ENCODE results near the gene ATRAID.

The ATRAID gene

DNA sequence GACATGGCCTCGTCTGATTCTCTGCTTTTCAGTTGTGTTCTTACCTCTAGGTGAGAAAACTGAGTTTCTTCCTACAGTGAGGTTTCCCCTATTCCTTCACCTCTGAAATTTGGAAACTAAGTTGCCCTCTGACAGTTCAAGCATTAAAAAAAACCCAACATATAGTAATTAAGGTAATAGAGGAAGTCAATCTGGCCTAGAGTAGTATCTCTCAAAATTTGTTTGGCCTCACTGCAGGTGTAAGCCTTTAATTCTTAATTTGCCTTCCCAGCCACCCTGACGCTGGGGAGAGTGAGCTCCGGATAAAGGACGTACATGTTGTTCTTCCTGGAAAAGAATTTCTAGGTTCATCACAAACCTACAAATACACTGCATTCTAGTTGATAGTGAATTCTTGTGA, 6.8 kb downstream of the ATRAID start:
- Histone ChIP-seq H3K36me3 (replicated peaks; ENCODE audit: insufficient read depth, low read length) (peaks cover 9% of the 10 kb centered on the region; the same call in 1 of the 2 replicates), H2AFZ (ENCODE audit: low read length) (no peak overlapping the region), H3K4me2 (ENCODE audit: low read depth, low read length) (peak overlapping the region; percentile 70), H3F3A (ENCODE audit: insufficient read depth, low read length) (no peaks in the 10 kb centered on the region), H3K4me1 (ENCODE audit: low read length) (peaks cover 15% of the 10 kb centered on the region), H3K27me3 (replicated peaks; ENCODE audit: insufficient read depth, low read length) (no peaks in the 10 kb centered on the region), H4K20me1 (ENCODE audit: insufficient read depth, low read length) (no peaks in the 10 kb centered on the region), H3K4me3 (ENCODE audit: low read length) (peak overlapping the region; percentile 82; the same call in 1 of the 2 replicates), H3K27ac (ENCODE audit: low read length) (no peak overlapping the region), H3K9me2 (replicated peaks; ENCODE audit: insufficient read depth, low read length) (no peaks in the 10 kb centered on the region), H3K79me2 (ENCODE audit: low read length) (peaks cover 26% of the 10 kb centered on the region), H3K9me3 (replicated peaks; ENCODE audit: insufficient read depth, low read length) (no peaks in the 10 kb centered on the region), H3K9ac (ENCODE audit: low read length) (peak overlapping the region; percentile 88; the same call in 1 of the 2 replicates)
- no peak for DNase-seq
- TF ChIP-seq, protein P1, sequence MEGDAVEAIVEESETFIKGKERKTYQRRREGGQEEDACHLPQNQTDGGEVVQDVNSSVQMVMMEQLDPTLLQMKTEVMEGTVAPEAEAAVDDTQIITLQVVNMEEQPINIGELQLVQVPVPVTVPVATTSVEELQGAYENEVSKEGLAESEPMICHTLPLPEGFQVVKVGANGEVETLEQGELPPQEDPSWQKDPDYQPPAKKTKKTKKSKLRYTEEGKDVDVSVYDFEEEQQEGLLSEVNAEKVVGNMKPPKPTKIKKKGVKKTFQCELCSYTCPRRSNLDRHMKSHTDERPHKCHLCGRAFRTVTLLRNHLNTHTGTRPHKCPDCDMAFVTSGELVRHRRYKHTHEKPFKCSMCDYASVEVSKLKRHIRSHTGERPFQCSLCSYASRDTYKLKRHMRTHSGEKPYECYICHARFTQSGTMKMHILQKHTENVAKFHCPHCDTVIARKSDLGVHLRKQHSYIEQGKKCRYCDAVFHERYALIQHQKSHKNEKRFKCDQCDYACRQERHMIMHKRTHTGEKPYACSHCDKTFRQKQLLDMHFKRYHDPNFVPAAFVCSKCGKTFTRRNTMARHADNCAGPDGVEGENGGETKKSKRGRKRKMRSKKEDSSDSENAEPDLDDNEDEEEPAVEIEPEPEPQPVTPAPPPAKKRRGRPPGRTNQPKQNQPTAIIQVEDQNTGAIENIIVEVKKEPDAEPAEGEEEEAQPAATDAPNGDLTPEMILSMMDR (IDR thresholded peaks at IDR 0.05; ENCODE audit: low read length) = no peak
- no peak for TF ChIP-seq EZH2 (optimal IDR thresholded peaks at IDR 0.05; ENCODE audit: low read depth, low read length)
- TF ChIP-seq EZH2phosphoT487 (IDR thresholded peaks at IDR 0.05; ENCODE audit: low read length) = no peak

DNA sequence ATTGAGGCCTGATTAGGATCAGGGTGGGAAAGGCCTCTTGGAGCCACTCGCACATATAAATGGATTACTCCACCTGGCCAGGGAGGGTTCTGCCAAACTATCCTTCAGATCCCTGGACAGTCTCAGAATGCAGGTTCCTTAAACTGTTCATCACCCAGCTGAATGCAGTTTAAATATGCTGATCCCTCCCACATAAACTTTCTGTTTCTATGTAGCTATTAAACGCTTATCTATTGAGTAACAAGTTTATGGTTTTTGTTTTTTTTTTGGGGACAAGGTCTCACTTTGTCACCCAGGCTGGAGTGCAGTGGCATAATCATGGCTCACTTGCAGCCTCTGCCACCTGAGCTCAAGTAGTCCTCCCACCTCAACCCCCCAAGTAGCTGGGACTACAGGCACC, 7.2 kb downstream of the ATRAID start:
- Histone ChIP-seq H3K27ac (ENCODE audit: low read length) (no peak overlapping the region), H2AFZ (ENCODE audit: low read length) (no peak overlapping the region), H3F3A (ENCODE audit: insufficient read depth, low read length) (no peaks in the 10 kb centered on the region), H3K4me3 (ENCODE audit: low read length) (no peak overlapping the region), H3K9me3 (replicated peaks; ENCODE audit: insufficient read depth, low read length) (no peaks in the 10 kb centered on the region), H3K4me2 (ENCODE audit: low read depth, low read length) (no peak overlapping the region), H3K4me1 (ENCODE audit: low read length) (peaks cover 14% of the 10 kb centered on the region), H3K9me2 (replicated peaks; ENCODE audit: insufficient read depth, low read length) (no peaks in the 10 kb centered on the region), H3K9ac (ENCODE audit: low read length) (no peak overlapping the region), H4K20me1 (ENCODE audit: insufficient read depth, low read length) (no peaks in the 10 kb centered on the region), H3K36me3 (replicated peaks; ENCODE audit: insufficient read depth, low read length) (peaks cover 9% of the 10 kb centered on the region; the same call in 1 of the 2 replicates), H3K79me2 (ENCODE audit: low read length) (peaks cover 25% of the 10 kb centered on the region), H3K27me3 (replicated peaks; ENCODE audit: insufficient read depth, low read length) (no peaks in the 10 kb centered on the region)
- DNase-seq = no peak
- TF ChIP-seq, protein P1 (IDR thresholded peaks at IDR 0.05; ENCODE audit: low read length) = no peak
- TF ChIP-seq EZH2phosphoT487 (IDR thresholded peaks at IDR 0.05; ENCODE audit: low read length) (no peak), EZH2 (optimal IDR thresholded peaks at IDR 0.05; ENCODE audit: low read depth, low read length) (no peak)

DNA sequence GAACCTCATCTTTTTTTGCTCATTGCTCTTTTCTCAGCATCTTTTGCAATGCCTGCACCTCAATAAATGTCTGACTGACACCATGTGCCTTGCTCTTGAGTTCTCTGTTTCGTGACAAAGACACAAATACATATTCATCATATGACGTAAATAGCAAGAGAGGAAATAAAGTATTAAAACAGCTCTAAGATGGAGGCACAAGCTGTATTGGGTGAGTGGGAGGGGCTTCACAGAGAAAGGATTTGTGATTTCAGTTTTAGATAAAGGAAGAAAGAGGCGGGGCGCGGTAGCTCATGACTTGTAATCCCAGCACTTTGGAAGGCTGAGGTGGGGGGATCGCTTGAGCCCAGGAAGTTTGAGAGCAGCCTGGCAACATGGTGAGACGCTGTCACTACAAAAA, 8.2 kb downstream of the ATRAID start:
- Histone ChIP-seq H3K4me2 (ENCODE audit: low read depth, low read length) (no peak overlapping the region), H3K9me3 (replicated peaks; ENCODE audit: insufficient read depth, low read length) (no peaks in the 10 kb centered on the region), H2AFZ (ENCODE audit: low read length) (no peak overlapping the region), H3K4me3 (ENCODE audit: low read length) (no peak overlapping the region), H3K27me3 (replicated peaks; ENCODE audit: insufficient read depth, low read length) (no peaks in the 10 kb centered on the region), H4K20me1 (ENCODE audit: insufficient read depth, low read length) (no peaks in the 10 kb centered on the region), H3K27ac (ENCODE audit: low read length) (no peak overlapping the region), H3K79me2 (ENCODE audit: low read length) (peaks cover 25% of the 10 kb centered on the region), H3K36me3 (replicated peaks; ENCODE audit: insufficient read depth, low read length) (peaks cover 9% of the 10 kb centered on the region; the same call in 1 of the 2 replicates), H3K9ac (ENCODE audit: low read length) (no peak overlapping the region), H3F3A (ENCODE audit: insufficient read depth, low read length) (no peaks in the 10 kb centered on the region), H3K9me2 (replicated peaks; ENCODE audit: insufficient read depth, low read length) (no peaks in the 10 kb centered on the region), H3K4me1 (ENCODE audit: low read length) (peaks cover 14% of the 10 kb centered on the region)
- no peak for TF ChIP-seq EZH2phosphoT487 (IDR thresholded peaks at IDR 0.05; ENCODE audit: low read length)
- TF ChIP-seq, protein P1 (IDR thresholded peaks at IDR 0.05; ENCODE audit: low read length) = no peak
- TF ChIP-seq EZH2 (optimal IDR thresholded peaks at IDR 0.05; ENCODE audit: low read depth, low read length) = no peak
- no peak for DNase-seq
